Measurements from ENCODE around the gene MTERF2.
"Not testable (repeated sequence)": the region's sequence is repeated elsewhere in the genome, so short reads cannot be mapped to it uniquely, and the experiment has no call there.

Gene MTERF2

DNA sequence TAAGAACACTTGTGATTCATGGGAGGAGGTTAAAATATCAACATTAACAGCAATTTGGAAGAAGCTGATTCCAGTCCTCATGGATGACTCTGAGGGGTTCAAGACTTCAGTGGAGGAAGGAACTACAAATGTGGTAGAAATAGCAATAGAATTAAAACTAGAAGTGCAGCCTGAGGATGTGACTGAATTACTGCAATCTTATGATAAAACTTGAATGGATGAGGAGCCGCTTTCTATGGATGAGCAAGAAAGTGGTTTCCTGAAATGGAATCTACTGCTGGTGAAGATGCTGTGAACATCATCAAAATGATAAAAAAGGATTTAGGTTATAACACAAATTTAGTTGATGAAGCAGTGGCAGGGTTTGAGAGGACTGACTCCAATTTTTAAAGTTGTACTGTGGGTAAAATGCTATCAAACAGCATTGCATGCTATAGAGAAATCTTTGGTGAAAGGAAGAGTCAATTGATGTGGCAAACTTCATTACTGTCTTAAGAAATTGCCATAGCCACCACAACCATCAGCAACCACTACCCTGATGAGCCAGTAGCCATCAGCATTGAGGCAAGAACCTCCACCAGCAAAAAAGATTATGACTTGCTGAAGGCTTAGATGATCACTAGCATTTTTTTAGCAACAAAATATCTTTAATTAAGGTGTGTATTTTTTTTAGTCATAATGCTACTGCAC lies 25.9 kb upstream of the MTERF2 start:
- H3K4me3 Mint-ChIP-seq, result no peak overlapping the region
- H3K27me3 Mint-ChIP-seq (ENCODE audit: low read depth), result no peaks in the 10 kb centered on the region
- H3K27ac Mint-ChIP-seq, result no peak overlapping the region
- no peaks in the 10 kb centered on the region for H3K36me3 Mint-ChIP-seq (ENCODE audit: low read depth)
- no peak for DNase-seq (ENCODE audit: low spot score)
- H3K9me3 Mint-ChIP-seq, result no peaks in the 10 kb centered on the region
- no peaks in the 10 kb centered on the region for H3K4me1 Mint-ChIP-seq (ENCODE audit: low read depth)

DNA sequence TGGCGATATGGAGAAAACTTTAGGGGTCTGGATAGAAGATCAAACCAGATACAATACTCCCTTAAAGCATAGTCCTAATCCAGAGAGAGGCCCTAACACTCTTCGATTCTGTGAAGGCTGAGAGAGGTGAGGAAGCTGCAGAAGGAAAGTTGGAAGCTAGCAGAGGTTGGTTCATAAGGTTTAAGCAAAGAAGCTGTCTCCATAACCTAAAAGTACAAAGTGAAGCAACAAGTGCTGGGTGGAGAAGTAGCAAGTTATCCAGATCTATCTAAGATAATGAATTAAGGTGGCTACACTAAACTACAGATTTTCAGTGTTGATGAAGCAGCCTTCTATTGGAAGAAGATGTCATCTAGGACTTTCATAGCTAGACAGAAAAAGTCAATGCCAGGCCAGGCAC lies 24.6 kb upstream of the MTERF2 start:
- Mint-ChIP-seq H3K9me3 (no peaks in the 10 kb centered on the region), H3K27me3 (ENCODE audit: low read depth) (no peaks in the 10 kb centered on the region), H3K36me3 (ENCODE audit: low read depth) (no peaks in the 10 kb centered on the region), H3K4me1 (ENCODE audit: low read depth) (no peaks in the 10 kb centered on the region), H3K4me3 (no peak overlapping the region), H3K27ac (no peak overlapping the region)
- DNase-seq (ENCODE audit: low spot score), result no peak

GRCh38 chr12:107007411-107007810 lies 20.5 kb upstream of the MTERF2 start:
- no peak overlapping the region for H3K4me3 Mint-ChIP-seq
- H3K27me3 Mint-ChIP-seq (ENCODE audit: low read depth), result no peaks in the 10 kb centered on the region
- DNase-seq (ENCODE audit: low spot score), result no peak
- peaks cover 4% of the 10 kb centered on the region for H3K36me3 Mint-ChIP-seq (ENCODE audit: low read depth)
- H3K4me1 Mint-ChIP-seq (ENCODE audit: low read depth), result no peaks in the 10 kb centered on the region
- no peak overlapping the region for H3K27ac Mint-ChIP-seq
- H3K9me3 Mint-ChIP-seq, result no peaks in the 10 kb centered on the region

- not testable (repeated sequence) for H3K4me3 Mint-ChIP-seq; H3K4me1 Mint-ChIP-seq (ENCODE audit: low read depth); H3K36me3 Mint-ChIP-seq (ENCODE audit: low read depth); DNase-seq (ENCODE audit: low spot score); H3K27me3 Mint-ChIP-seq (ENCODE audit: low read depth); H3K27ac Mint-ChIP-seq; H3K9me3 Mint-ChIP-seq
These were observed 15.7 kb upstream of the MTERF2 start for GRCh38 chr12:107002665-107003064.

DNA sequence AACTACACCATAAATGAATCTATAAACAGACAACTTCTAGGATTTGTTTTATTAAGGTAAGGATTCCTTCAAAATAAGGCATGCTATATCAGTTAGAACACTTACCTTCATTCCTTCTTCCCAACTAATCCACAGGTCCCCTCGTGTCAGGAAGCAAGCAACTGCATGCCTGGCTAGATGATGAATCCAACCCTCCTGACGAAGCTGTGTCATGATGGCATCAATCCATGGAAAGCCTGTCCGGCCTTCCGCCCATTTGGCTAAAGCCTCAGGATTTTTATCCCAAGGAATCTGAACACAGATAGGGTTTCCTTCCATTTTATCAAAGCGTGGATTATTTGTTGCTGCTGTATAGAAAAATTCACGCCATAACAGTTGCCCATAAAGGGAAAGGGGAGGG lies 12.5 kb upstream of the MTERF2 start:
- Mint-ChIP-seq H3K27me3 (ENCODE audit: low read depth) (no peaks in the 10 kb centered on the region), H3K27ac (no peak overlapping the region), H3K9me3 (no peaks in the 10 kb centered on the region), H3K36me3 (ENCODE audit: low read depth) (peaks cover 9% of the 10 kb centered on the region), H3K4me1 (ENCODE audit: low read depth) (no peaks in the 10 kb centered on the region), H3K4me3 (no peak overlapping the region)
- no peak for DNase-seq (ENCODE audit: low spot score)

GRCh38 chr12:106997916-106998315 lies 11.0 kb upstream of the MTERF2 start:
- no peaks in the 10 kb centered on the region for H3K4me1 Mint-ChIP-seq (ENCODE audit: low read depth)
- H3K4me3 Mint-ChIP-seq, result no peak overlapping the region
- no peaks in the 10 kb centered on the region for H3K9me3 Mint-ChIP-seq
- H3K36me3 Mint-ChIP-seq (ENCODE audit: low read depth), result peaks cover 9% of the 10 kb centered on the region
- DNase-seq (ENCODE audit: low spot score), result no peak
- H3K27me3 Mint-ChIP-seq (ENCODE audit: low read depth), result no peaks in the 10 kb centered on the region
- H3K27ac Mint-ChIP-seq, result no peak overlapping the region

DNA sequence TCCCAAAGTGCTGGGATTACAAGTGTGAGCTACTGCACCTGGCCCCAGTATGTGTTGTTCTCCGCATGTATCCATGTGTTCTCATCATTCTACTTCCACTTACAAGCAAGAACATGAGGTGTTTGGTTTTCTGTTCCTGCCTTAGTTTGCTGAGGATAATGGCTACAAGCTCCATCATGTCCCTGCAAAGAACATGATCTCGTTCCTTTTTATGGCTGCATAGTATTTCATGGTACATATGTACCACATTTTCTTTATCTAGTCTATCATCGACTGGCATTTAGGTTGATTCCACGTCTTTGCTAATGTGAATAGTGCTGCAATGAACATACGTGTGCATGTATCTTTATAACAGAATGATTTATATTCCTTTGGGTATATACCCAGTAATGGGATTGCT lies 9.2 kb upstream of the MTERF2 start:
- not testable (repeated sequence) for H3K4me1 Mint-ChIP-seq (ENCODE audit: low read depth); H3K27me3 Mint-ChIP-seq (ENCODE audit: low read depth); DNase-seq (ENCODE audit: low spot score); H3K36me3 Mint-ChIP-seq (ENCODE audit: low read depth); H3K9me3 Mint-ChIP-seq; H3K4me3 Mint-ChIP-seq; H3K27ac Mint-ChIP-seq

DNA sequence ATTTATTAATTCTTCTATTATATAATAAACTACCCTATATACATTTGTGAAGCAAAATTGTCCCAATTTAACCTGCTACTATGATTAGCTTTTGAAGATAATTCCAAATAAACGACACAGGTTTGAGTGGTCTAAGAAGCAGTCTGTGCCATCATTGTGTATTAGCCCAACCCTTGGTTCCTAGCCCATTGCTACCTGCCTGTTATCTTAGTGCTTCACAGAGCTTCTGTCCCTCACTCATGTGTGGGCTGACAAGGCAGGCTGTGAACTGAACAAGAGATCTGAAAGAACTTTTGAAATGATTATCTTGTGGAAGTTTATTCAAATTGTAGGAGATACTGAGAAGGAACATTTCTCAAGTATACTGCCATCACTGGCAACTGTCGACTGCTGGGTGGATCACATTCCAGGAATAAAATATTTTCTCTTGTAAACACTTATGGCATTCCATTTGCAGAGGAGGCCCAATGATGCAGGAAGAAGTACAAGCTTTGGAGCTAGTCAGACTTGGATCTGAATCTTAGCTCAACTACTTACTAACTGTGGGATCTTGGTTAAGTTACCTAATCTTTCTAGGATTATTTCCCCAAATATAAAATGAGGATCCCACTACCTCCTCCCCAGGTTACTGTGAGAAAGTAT lies 7.8 kb upstream of the MTERF2 start:
- H3K9me3 Mint-ChIP-seq, result no peaks in the 10 kb centered on the region
- no peaks in the 10 kb centered on the region for H3K4me1 Mint-ChIP-seq (ENCODE audit: low read depth)
- peaks cover 3% of the 10 kb centered on the region for H3K36me3 Mint-ChIP-seq (ENCODE audit: low read depth)
- no peak overlapping the region for H3K4me3 Mint-ChIP-seq
- H3K27me3 Mint-ChIP-seq (ENCODE audit: low read depth), result no peaks in the 10 kb centered on the region
- H3K27ac Mint-ChIP-seq, result no peak overlapping the region
- no peak for DNase-seq (ENCODE audit: low spot score)

GRCh38 chr12:106987846-106988245 lies 900 bp upstream of the MTERF2 start:
- Mint-ChIP-seq H3K9me3 (no peaks in the 10 kb centered on the region), H3K36me3 (ENCODE audit: low read depth) (peaks cover 17% of the 10 kb centered on the region), H3K4me1 (ENCODE audit: low read depth) (peaks cover 25% of the 10 kb centered on the region), H3K27ac (no peak overlapping the region), H3K4me3 (peak overlapping the region; percentile 91), H3K27me3 (ENCODE audit: low read depth) (no peaks in the 10 kb centered on the region)
- no peak for DNase-seq (ENCODE audit: low spot score)

GRCh38 chr12:106986135-106986534 lies 811 bp downstream of the MTERF2 start:
- H3K27ac Mint-ChIP-seq, result no peak overlapping the region
- no peaks in the 10 kb centered on the region for H3K27me3 Mint-ChIP-seq (ENCODE audit: low read depth)
- H3K4me1 Mint-ChIP-seq (ENCODE audit: low read depth), result peaks cover 25% of the 10 kb centered on the region
- DNase-seq (ENCODE audit: low spot score), result no peak
- H3K4me3 Mint-ChIP-seq, result peak overlapping the region; percentile 91
- H3K36me3 Mint-ChIP-seq (ENCODE audit: low read depth), result peaks cover 17% of the 10 kb centered on the region
- H3K9me3 Mint-ChIP-seq, result no peaks in the 10 kb centered on the region

- Mint-ChIP-seq H3K36me3 (ENCODE audit: low read depth) (peaks cover 17% of the 10 kb centered on the region), H3K4me3 (no peak overlapping the region), H3K4me1 (ENCODE audit: low read depth) (peaks cover 25% of the 10 kb centered on the region), H3K27me3 (ENCODE audit: low read depth) (no peaks in the 10 kb centered on the region), H3K27ac (no peak overlapping the region), H3K9me3 (no peaks in the 10 kb centered on the region)
- DNase-seq (ENCODE audit: low spot score), result no peak
These were observed 1.5 kb downstream of the MTERF2 start for GRCh38 chr12:106985479-106985878.

GRCh38 chr12:106984588-106985137 lies 2.3 kb downstream of the MTERF2 start:
- H3K4me3 Mint-ChIP-seq, result no peak overlapping the region
- no peak overlapping the region for H3K27ac Mint-ChIP-seq
- peaks cover 17% of the 10 kb centered on the region for H3K36me3 Mint-ChIP-seq (ENCODE audit: low read depth)
- no peaks in the 10 kb centered on the region for H3K27me3 Mint-ChIP-seq (ENCODE audit: low read depth)
- DNase-seq (ENCODE audit: low spot score), result peak; percentile 15
- peaks cover 25% of the 10 kb centered on the region for H3K4me1 Mint-ChIP-seq (ENCODE audit: low read depth)
- H3K9me3 Mint-ChIP-seq, result no peaks in the 10 kb centered on the region

DNA sequence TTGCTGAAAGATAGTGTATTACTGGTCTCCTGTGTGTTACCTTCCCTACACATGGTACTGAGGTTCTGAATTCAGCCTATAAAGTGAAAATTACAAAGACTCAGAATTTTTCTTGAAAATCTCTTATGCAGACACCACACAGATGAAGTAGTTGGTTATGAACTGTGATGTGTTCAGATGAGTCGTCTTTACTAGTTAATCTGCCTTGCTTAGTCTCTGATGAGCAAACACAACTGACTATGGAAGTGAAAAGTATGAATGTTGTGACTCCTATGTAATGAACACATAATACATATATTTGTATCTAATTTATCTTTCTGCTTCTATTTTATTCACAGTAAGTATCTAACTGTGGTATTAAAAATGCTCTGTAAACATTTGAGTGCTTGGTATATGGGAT lies 4.7 kb downstream of the MTERF2 start:
- DNase-seq (ENCODE audit: low spot score), result no peak
- H3K4me3 Mint-ChIP-seq, result no peak overlapping the region
- no peaks in the 10 kb centered on the region for H3K27me3 Mint-ChIP-seq (ENCODE audit: low read depth)
- H3K9me3 Mint-ChIP-seq, result no peaks in the 10 kb centered on the region
- peaks cover 23% of the 10 kb centered on the region for H3K4me1 Mint-ChIP-seq (ENCODE audit: low read depth)
- peaks cover 23% of the 10 kb centered on the region for H3K36me3 Mint-ChIP-seq (ENCODE audit: low read depth)
- no peak overlapping the region for H3K27ac Mint-ChIP-seq

DNA sequence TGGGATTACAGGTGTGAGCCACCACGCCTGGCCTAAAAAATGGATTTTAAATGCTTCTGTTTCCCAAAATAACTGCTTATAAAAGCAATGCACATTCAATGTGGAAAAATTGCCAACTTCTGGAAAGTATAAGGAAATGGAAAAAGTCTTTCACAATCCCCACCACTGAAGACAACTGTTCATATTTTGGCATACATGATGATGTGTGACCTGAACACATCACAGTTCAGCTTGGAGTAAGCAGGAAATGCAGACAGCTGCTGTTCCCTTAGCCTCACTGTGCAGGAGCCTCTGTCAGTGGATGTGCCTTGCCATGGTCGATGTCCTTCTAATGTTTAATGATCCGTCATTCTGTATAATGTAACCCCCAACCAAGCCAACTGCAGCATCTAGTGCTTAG lies 5.2 kb downstream of the MTERF2 start:
- no peak for DNase-seq (ENCODE audit: low spot score)
- peaks cover 23% of the 10 kb centered on the region for H3K4me1 Mint-ChIP-seq (ENCODE audit: low read depth)
- H3K36me3 Mint-ChIP-seq (ENCODE audit: low read depth), result peaks cover 23% of the 10 kb centered on the region
- H3K27ac Mint-ChIP-seq, result no peak overlapping the region
- no peaks in the 10 kb centered on the region for H3K9me3 Mint-ChIP-seq
- H3K27me3 Mint-ChIP-seq (ENCODE audit: low read depth), result no peaks in the 10 kb centered on the region
- H3K4me3 Mint-ChIP-seq, result no peak overlapping the region

- H3K4me1 Mint-ChIP-seq (ENCODE audit: low read depth), result peaks cover 17% of the 10 kb centered on the region
- H3K27ac Mint-ChIP-seq, result no peak overlapping the region
- no peaks in the 10 kb centered on the region for H3K9me3 Mint-ChIP-seq
- H3K27me3 Mint-ChIP-seq (ENCODE audit: low read depth), result no peaks in the 10 kb centered on the region
- no peak overlapping the region for H3K4me3 Mint-ChIP-seq
- H3K36me3 Mint-ChIP-seq (ENCODE audit: low read depth), result peaks cover 25% of the 10 kb centered on the region
- DNase-seq (ENCODE audit: low spot score), result no peak
These were observed 6.0 kb downstream of the MTERF2 start for GRCh38 chr12:106980944-106981343.
